ENCODE results near the gene BCAS1. TPM values are rescaled to one million over a fixed set of nuclear protein-coding genes. Genes with fewer than 3 reads are reported as not detected.

Gene BCAS1
- total RNA-seq, 1 donor from 2014 or later = not detected

GRCh38 chr20:53916173-53916512 is 154.3 kb downstream of the BCAS1 start:
- peak overlapping the region; percentile 98 for H3K27ac Mint-ChIP-seq (ENCODE audit: unreplicated experiment)
- peak overlapping the region; percentile 95 for H3K4me3 Mint-ChIP-seq (ENCODE audit: unreplicated experiment)
- H3K9me3 Mint-ChIP-seq (ENCODE audit: unreplicated experiment) = no peaks in the 10 kb centered on the region
- TF ChIP-seq, protein P1, sequence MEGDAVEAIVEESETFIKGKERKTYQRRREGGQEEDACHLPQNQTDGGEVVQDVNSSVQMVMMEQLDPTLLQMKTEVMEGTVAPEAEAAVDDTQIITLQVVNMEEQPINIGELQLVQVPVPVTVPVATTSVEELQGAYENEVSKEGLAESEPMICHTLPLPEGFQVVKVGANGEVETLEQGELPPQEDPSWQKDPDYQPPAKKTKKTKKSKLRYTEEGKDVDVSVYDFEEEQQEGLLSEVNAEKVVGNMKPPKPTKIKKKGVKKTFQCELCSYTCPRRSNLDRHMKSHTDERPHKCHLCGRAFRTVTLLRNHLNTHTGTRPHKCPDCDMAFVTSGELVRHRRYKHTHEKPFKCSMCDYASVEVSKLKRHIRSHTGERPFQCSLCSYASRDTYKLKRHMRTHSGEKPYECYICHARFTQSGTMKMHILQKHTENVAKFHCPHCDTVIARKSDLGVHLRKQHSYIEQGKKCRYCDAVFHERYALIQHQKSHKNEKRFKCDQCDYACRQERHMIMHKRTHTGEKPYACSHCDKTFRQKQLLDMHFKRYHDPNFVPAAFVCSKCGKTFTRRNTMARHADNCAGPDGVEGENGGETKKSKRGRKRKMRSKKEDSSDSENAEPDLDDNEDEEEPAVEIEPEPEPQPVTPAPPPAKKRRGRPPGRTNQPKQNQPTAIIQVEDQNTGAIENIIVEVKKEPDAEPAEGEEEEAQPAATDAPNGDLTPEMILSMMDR (IDR thresholded peaks at IDR 0.05) = no peak
- no peaks in the 10 kb centered on the region for H3K27me3 Mint-ChIP-seq (ENCODE audit: unreplicated experiment)
- no peak for DNase-seq (ENCODE audit: extremely low spot score, unreplicated experiment)
- H3K36me3 Mint-ChIP-seq (ENCODE audit: unreplicated experiment) = no peaks in the 10 kb centered on the region
- H3K4me1 Mint-ChIP-seq (ENCODE audit: unreplicated experiment) = peaks cover 40% of the 10 kb centered on the region

- no peaks in the 10 kb centered on the region for H3K36me3 Mint-ChIP-seq (ENCODE audit: unreplicated experiment)
- peaks cover 40% of the 10 kb centered on the region for H3K4me1 Mint-ChIP-seq (ENCODE audit: unreplicated experiment)
- H3K27ac Mint-ChIP-seq (ENCODE audit: unreplicated experiment) = peak overlapping the region; percentile 98
- no peaks in the 10 kb centered on the region for H3K9me3 Mint-ChIP-seq (ENCODE audit: unreplicated experiment)
- TF ChIP-seq, protein P1 (IDR thresholded peaks at IDR 0.05) = peak; percentile 89
- peak overlapping the region; percentile 95 for H3K4me3 Mint-ChIP-seq (ENCODE audit: unreplicated experiment)
- no peaks in the 10 kb centered on the region for H3K27me3 Mint-ChIP-seq (ENCODE audit: unreplicated experiment)
- DNase-seq (ENCODE audit: extremely low spot score, unreplicated experiment) = peak; percentile 97
These were observed 154.8 kb downstream of the BCAS1 start for GRCh38 chr20:53915446-53916172.

DNA sequence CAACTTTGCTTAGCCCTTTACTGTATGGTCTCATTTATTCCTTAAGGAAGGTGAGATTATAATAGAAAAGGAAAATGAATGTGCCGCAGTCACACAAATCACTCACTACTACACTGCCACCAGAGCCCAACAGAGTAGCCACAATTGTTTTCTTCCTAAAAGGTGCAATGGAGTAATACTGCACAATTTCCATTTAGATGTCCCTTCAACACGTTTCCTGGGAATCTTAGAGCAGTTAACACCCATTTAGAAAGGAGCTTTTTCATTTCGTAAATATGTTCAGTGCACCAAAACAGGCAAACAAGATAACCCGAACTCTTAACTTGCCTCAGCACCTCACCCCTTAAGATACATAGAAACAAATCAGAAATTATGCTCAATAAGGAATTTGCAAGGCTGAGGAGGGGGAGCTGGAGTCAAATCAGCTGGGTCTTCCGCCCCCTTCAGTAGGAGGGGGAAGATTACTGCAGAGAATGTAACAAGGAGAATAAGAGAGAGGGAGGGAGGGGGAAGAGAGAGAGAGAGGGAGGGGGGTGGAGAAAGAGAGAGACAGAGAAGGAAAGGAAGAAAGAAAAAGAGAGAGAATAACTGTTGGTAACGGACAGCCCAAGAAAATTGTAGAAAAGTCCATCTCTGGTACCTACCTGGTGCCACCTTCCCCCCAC is 155.5 kb downstream of the BCAS1 start:
- DNase-seq (ENCODE audit: extremely low spot score, unreplicated experiment) = no peak
- TF ChIP-seq, protein P1 (IDR thresholded peaks at IDR 0.05) = peak; percentile 22
- Mint-ChIP-seq H3K27ac (ENCODE audit: unreplicated experiment) (peak overlapping the region; percentile 98), H3K9me3 (ENCODE audit: unreplicated experiment) (no peaks in the 10 kb centered on the region), H3K4me3 (ENCODE audit: unreplicated experiment) (peak overlapping the region; percentile 95), H3K4me1 (ENCODE audit: unreplicated experiment) (peaks cover 40% of the 10 kb centered on the region), H3K27me3 (ENCODE audit: unreplicated experiment) (no peaks in the 10 kb centered on the region), H3K36me3 (ENCODE audit: unreplicated experiment) (peaks cover 2% of the 10 kb centered on the region)

- peaks cover 2% of the 10 kb centered on the region for H3K36me3 Mint-ChIP-seq (ENCODE audit: unreplicated experiment)
- TF ChIP-seq, protein P1 (IDR thresholded peaks at IDR 0.05) = no peak
These were observed 156.2 kb downstream of the BCAS1 start for GRCh38 chr20:53914091-53914780.

GRCh38 chr20:53911301-53911700 is 159.1 kb downstream of the BCAS1 start:
- peaks cover 2% of the 10 kb centered on the region for H3K36me3 Mint-ChIP-seq (ENCODE audit: unreplicated experiment)
- no peak overlapping the region for H3K27ac Mint-ChIP-seq (ENCODE audit: unreplicated experiment)
- H3K9me3 Mint-ChIP-seq (ENCODE audit: unreplicated experiment) = no peaks in the 10 kb centered on the region
- no peak for DNase-seq (ENCODE audit: extremely low spot score, unreplicated experiment)
- H3K27me3 Mint-ChIP-seq (ENCODE audit: unreplicated experiment) = no peaks in the 10 kb centered on the region
- H3K4me3 Mint-ChIP-seq (ENCODE audit: unreplicated experiment) = no peak overlapping the region
- TF ChIP-seq, protein P1 (IDR thresholded peaks at IDR 0.05) = no peak
- H3K4me1 Mint-ChIP-seq (ENCODE audit: unreplicated experiment) = peaks cover 24% of the 10 kb centered on the region

More at GRCh38 chr20:53914091-53914780, 156.2 kb downstream of the BCAS1 start:
- peak overlapping the region; percentile 40 for H3K4me3 Mint-ChIP-seq (ENCODE audit: unreplicated experiment)
- no peak for DNase-seq (ENCODE audit: extremely low spot score, unreplicated experiment)
- peaks cover 40% of the 10 kb centered on the region for H3K4me1 Mint-ChIP-seq (ENCODE audit: unreplicated experiment)
- H3K27me3 Mint-ChIP-seq (ENCODE audit: unreplicated experiment) = no peaks in the 10 kb centered on the region
- peak overlapping the region; percentile 98 for H3K27ac Mint-ChIP-seq (ENCODE audit: unreplicated experiment)
- H3K9me3 Mint-ChIP-seq (ENCODE audit: unreplicated experiment) = no peaks in the 10 kb centered on the region

All from osteocyte (in vitro differentiated cells).